ENCODE data around the gene MKRN2.

Gene MKRN2

DNA sequence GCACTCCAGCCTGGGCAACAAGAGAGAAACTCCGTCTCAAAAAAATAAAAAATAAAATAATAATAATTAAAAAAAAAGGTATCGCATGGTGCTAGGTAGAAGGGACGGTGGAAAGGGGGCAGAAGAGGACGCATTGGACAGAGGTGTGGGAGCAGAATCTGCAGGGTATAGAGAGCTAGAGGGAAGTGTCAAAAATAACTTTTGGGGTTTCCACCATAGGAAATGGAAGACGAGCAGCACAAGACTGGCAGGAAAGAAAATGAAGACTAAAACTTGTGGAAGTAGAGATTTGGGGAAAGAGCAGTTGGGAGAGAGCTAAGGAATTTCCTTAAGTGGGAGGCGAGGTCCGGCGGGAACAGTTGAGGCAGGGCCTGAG is 585 bp upstream of the MKRN2 start:
- DNase-seq, result no peak

DNA sequence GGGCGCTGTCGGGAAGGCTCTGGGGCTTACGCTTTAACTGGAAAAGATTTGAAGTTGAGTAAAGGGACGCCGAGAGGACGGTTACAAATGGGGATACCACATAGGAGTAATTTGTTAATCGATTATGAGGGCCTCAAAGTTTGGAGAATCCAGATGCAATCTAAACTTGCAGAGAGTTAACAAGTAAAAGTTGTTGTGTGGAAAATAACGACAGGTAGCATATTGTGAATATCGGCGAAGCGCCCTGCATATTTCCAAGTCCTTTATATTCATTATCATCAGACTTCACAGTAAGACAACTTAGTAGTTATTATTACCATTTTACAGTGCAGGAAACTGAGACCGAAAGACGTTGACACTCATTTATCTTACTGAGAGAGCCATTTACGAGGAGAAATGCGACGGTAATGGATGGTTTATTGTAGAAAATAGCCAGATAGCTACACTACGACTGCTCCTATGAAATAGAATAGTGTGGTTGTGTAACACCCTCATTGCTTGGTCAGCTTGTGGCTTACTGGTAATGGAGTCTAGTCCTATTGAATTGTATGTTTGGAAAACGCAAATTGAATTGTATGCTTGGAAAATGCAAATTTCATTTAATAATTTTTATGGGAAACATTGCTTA is 700 bp downstream of the MKRN2 start:
- no peak for DNase-seq

- DNase-seq, result no peak
These were observed 1.8 kb downstream of the MKRN2 start for GRCh38 chr3:12558706-12559105.

- no peak for DNase-seq
These were observed 2.6 kb downstream of the MKRN2 start for GRCh38 chr3:12559520-12559919.

DNA sequence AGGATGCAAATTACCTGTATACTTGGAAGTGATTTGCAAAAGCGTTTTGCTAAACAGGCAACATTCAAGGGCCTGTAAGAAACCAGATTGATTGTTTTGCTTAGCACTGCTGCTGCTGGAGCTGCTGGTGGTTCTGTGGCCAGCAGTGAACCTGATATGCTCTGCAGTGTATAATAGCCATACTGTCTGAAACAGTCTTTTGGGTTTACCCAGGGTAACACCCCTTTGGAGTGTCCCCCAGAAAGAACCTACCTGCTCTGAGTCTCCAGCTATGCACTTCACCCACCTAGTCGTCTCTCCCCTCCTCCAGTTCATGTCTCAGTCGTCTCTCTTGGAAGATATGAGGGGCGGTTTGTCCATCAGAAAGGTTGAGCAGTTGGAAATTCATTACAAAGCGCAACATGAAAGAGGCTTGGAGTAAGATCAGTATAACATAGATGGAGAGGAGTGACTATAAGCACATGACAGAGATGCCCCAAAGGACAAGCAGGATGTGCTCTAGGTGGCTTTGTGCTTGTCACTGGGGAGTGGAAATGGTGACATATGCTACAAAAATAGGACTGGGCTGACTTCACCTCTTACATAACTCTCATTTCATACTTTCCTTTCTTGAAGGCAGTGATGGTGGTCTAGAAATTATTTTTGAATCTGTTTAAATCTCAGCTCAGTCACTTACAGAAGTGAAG is 3.8 kb downstream of the MKRN2 start:
- no peak for DNase-seq

DNA sequence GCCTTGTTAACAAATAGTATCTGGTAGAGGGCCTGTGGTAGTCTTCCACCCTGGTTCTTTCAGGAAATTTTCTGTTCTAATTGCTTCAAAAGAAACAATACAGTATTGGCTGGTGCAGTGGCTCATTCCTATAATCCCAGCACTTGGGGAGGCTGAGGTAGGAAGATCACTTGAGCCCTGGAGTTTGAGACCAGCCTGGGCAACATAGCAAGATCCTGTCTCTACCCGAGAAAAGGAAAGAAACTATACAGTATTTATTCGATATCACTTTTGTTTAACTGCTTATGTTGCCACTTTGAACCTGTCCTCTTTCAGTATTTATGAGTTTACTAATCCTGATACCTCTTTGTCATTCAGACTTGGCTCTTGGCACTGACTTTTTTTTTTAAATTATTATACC is 4.5 kb downstream of the MKRN2 start:
- no peak for DNase-seq

DNA sequence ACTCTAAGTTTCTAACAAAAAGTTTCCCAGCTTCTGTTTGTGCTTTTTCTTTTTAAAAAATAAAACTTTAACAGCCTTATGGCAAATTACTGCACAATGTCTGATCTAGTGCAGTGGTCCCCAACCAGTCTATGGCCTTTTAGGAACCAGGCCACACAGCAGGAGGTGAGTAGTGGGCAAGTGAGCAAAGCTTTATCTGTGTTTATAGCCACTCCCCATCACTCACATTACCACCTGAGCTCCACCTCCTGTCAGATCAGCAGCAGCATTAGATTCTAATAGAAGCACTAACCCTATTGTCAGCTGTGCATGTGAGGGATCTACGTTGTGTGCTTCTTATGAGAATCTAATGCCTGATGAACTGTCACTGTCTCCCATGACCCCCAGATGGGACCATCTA is 5.6 kb downstream of the MKRN2 start:
- DNase-seq, result no peak

- DNase-seq, result no peak
These were observed 10.1 kb downstream of the MKRN2 start for GRCh38 chr3:12566976-12567375.

DNA sequence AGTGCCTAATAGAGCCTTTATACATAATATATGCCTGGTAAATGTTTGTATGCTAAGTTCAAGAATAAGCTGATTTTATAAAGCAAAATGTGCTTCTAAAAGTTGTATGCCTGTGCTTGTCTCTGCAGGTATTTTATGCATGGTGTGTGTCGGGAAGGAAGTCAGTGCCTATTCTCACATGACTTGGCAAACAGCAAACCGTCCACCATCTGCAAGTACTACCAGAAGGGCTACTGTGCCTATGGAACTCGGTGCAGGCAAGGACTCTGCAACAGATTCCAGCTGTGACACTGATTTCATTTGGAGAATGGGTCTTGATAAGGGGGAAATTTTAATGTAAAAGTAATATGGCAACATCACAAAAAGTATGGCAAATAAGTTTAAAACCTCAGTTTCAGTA is 11.9 kb downstream of the MKRN2 start:
- no peak for DNase-seq

- no peak for DNase-seq
These were observed 12.9 kb downstream of the MKRN2 start for GRCh38 chr3:12569836-12570235.

- DNase-seq, result no peak
These were observed 15.1 kb downstream of the MKRN2 start for GRCh38 chr3:12571986-12572385.

GRCh38 chr3:12574131-12574530 is 17.2 kb downstream of the MKRN2 start:
- DNase-seq, result no peak

DNA sequence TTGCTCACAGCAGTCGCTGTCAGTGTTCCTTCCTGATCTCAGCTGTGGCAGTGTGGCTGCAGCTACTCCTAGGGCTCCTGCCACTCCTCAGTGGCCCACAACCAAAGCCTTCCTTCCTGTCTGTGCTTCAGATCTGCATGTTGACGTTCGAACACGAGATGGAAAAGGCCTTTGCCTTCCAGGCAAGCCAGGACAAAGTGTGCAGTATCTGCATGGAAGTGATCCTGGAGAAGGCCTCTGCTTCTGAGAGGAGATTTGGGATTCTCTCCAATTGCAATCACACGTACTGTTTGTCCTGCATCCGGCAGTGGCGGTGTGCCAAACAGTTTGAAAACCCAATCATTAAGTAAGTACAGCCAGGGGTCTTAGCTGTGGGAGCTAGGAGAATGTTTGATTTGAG is 17.8 kb downstream of the MKRN2 start:
- no peak for DNase-seq

DNA sequence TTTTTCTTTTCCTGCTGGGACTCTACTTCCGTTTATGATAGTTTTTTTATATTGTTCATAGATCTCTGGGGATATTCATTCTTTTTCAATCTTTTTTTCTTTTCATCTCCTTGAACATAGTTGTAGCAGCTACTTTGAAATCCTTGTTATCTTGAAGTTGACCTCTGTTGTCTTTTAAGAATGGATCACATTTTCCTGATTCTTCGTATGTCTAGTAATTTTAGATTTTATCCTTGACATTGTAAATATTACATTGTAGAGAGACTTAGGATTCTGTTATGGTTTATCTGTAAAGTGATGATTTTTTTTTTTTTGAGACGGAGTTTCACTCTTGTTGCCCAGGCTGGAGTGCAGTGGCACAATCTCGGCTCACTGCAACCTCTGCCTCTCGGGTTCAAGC is 20.5 kb downstream of the MKRN2 start:
- no peak for DNase-seq

GRCh38 chr3:12578742-12579141 is 21.9 kb downstream of the MKRN2 start:
- no peak for DNase-seq

GRCh38 chr3:12579456-12579855 is 22.6 kb downstream of the MKRN2 start:
- DNase-seq, result no peak

DNA sequence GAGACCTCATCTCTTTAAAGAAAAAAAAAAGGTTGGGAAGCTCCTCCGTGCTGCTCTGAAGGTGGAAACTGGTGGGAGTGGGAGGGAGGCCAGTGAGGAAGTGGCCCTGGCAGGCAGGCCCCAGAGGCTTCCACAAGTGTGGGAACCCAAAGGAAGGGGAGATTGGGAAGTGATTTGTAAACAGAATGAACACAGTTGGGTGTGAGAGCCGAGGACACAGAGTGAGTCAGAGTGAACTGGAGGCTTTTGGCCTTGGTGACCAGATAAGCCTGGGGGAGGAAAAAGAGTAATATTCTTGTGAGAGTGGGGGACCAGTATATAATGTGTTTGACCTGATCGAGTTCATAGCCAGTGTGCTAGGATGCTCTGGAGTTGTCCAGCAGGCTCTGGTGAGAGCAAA is 23.0 kb downstream of the MKRN2 start:
- no peak for DNase-seq

GRCh38 chr3:12582730-12583129 is 25.8 kb downstream of the MKRN2 start:
- no peak for DNase-seq

GRCh38 chr3:12583280-12583679 is 26.4 kb downstream of the MKRN2 start:
- no peak for DNase-seq

DNA sequence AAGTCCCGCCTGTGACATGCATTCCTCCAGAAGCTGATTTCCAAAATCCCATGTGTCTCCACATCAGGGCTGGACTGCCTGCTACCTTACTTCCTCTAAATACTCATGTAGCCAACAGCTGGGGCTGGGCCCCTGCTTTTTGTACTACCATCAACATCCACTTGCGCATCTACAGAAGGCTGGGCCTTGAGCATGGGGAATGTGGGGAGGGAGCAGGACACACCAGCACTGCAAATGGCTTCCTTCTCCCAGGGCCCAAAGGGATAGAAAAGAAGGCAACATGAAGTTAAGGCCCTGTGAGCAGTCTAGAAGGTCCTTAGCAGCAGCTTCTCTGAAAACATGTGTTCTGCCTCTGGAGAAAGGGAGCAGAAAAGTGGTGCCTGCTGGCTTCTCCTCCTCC is 27.2 kb downstream of the MKRN2 start:
- DNase-seq, result no peak

- DNase-seq, result no peak
These were observed 28.3 kb downstream of the MKRN2 start for GRCh38 chr3:12585181-12585580.

DNA sequence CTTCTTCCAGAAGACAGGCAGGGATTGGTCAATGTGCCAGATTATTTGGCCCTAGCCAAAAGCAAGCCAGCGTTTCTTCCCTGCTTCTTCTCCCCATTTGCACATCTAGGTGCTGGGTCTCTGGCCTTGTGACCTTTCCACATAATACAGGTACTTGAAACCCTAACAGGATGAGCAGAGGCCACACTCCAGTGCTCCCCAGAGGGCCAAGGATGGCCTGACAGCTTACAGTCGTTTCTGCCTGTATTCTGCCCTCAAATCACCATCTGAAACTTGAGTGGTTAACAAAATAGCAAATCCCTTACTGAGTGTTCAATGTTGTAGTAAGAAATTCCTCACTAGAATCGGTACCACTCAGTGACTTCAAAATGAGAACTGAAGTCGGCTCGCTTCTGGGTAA is 29.1 kb downstream of the MKRN2 start:
- no peak for DNase-seq

DNA sequence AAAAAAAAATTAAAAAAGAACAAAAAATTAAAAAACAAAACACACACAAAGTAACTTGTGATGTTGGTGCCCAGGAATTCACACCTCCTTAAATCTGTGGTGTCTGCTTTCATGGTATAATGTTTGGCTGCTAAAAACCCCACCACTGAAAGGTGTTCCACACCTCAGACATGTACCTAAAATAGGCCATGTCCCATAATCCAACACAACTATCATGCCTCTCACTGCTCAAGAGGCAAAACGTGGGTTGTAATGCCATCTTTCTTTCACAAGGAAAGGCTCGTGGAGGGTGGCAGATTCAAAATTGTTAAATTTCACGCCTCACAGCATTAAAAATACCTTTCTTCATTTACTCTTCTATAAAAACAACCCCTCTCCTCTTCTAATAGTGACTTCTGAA is 29.5 kb downstream of the MKRN2 start:
- no peak for DNase-seq

- DNase-seq, result no peak
These were observed 31.4 kb downstream of the MKRN2 start for GRCh38 chr3:12588039-12589009.
